HepG2 (cell line): Measurements from ENCODE around the gene KLHL36. TPM values are rescaled to one million over a fixed set of nuclear protein-coding genes. Genes with fewer than 3 reads are reported as not detected.
A peak's percentile ranks its signal among the peaks of the same experiment; 100 is the strongest.

Experiments
- NFYB ChIP-seq: sonication (generic); formaldehyde crosslinking; IDR thresholded peaks from 2 replicates; pipeline ENCODE4 v1.4.0; 2020; ENCODE audit warnings: missing genetic modification reagents
- NFYC ChIP-seq: IDR thresholded peaks from 2 replicates; pipeline ENCODE4 v1.6.1; 2016; ENCODE audit warnings: missing genetic modification reagents, missing compliant biosample characterization
- ZKSCAN8 ChIP-seq: IDR thresholded peaks from 2 replicates; pipeline ENCODE4 v1.6.1; 2016; ENCODE audit warnings: borderline replicate concordance, missing genetic modification reagents, missing compliant biosample characterization
- polyA plus RNA-seq, 8 experiments: library from polyadenylated mRNA; depleted of rRNA in 3 of 8; stranded (reverse) in 7 of 8; unstranded in 1 of 8; fragments of >200 nt; fragmentation: Illumina TruSeq in 4 of 8; extraction: Trizol in 4 of 8; gene quantifications; 2 replicates each; pipeline versions ENCODE4 v1.2.1 to v1.2.3, GENCODE V29; 2011 to 2016; ENCODE audit warnings: low read depth in 4 of 8, missing spikeins in 1 of 8, mixed read lengths in 1 of 8; ENCODE audit not compliant: insufficient read depth in 1 of 8
- total RNA-seq, 5 experiments: library from RNA; depleted of rRNA; stranded (reverse); fragments of >200 nt; fragmentation: Illumina TruSeq; extraction: Trizol; gene quantifications; 2 replicates each; pipeline ENCODE4 v1.2.3, GENCODE V29; 2016; ENCODE audit warnings: low read depth in 1 of 5
- TF ChIP-seq, protein P1 (sequence below), 2 experiments: fragments of 450-650 bp in 1 of 2; sonication (generic) in 1 of 2; formaldehyde crosslinking in 1 of 2; IDR thresholded peaks; 2 replicates each; pipeline versions ENCODE4 v1.6.1 to v1.8.0; 2016 to 2022; ENCODE audit warnings: antibody characterized with exemption in 1 of 2, mild to moderate bottlenecking in 1 of 2, missing genetic modification reagents in 1 of 2

Gene KLHL36
- total and polyA plus RNA-seq, 2 of the 13 experiments (the other 11 are each of a cell fraction or from before 2014, with no cell fraction given) = 24.3 to 26.0 TPM

DNA sequence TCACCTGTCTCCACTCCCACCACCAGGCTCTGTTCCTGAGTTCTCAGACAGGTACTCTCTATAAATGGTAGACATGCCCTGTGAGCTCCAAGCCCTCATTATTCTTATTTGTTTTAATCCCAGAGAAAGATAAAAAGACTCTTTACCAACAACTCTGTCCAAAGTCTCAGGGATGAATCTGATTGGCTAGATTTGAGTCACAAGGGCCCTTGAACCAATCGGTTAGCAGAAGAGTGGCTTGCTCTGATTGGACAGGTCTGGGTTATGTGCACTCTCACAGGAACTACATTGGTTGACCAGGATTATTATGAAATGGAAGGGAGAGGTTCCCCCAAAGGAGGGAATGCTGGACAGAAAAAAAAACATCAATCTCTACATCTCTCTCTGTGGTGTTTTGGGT is 37.9 kb upstream of the KLHL36 start (continued):
- TF ChIP-seq, protein P1, sequence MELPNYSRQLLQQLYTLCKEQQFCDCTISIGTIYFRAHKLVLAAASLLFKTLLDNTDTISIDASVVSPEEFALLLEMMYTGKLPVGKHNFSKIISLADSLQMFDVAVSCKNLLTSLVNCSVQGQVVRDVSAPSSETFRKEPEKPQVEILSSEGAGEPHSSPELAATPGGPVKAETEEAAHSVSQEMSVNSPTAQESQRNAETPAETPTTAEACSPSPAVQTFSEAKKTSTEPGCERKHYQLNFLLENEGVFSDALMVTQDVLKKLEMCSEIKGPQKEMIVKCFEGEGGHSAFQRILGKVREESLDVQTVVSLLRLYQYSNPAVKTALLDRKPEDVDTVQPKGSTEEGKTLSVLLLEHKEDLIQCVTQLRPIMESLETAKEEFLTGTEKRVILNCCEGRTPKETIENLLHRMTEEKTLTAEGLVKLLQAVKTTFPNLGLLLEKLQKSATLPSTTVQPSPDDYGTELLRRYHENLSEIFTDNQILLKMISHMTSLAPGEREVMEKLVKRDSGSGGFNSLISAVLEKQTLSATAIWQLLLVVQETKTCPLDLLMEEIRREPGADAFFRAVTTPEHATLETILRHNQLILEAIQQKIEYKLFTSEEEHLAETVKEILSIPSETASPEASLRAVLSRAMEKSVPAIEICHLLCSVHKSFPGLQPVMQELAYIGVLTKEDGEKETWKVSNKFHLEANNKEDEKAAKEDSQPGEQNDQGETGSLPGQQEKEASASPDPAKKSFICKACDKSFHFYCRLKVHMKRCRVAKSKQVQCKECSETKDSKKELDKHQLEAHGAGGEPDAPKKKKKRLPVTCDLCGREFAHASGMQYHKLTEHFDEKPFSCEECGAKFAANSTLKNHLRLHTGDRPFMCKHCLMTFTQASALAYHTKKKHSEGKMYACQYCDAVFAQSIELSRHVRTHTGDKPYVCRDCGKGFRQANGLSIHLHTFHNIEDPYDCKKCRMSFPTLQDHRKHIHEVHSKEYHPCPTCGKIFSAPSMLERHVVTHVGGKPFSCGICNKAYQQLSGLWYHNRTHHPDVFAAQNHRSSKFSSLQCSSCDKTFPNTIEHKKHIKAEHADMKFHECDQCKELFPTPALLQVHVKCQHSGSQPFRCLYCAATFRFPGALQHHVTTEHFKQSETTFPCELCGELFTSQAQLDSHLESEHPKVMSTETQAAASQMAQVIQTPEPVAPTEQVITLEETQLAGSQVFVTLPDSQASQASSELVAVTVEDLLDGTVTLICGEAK (IDR thresholded peaks at IDR 0.05) = no peak
- TF ChIP-seq, protein P1 (CRISPR knock-in tag; IDR thresholded peaks at IDR 0.05) = no peak
- peak; percentile 38; the same call in 1 of the 2 replicates for TF ChIP-seq NFYC (CRISPR knock-in tag)
- TF ChIP-seq NFYB (CRISPR knock-in tag) = 0 out of 2 replicates have a peak, but pooled peaks have one; percentile 13
- no peak for TF ChIP-seq ZKSCAN8 (CRISPR knock-in tag)
